ENCODE measurements around the gene GDPD4.

GDPD4 gene, protein sequence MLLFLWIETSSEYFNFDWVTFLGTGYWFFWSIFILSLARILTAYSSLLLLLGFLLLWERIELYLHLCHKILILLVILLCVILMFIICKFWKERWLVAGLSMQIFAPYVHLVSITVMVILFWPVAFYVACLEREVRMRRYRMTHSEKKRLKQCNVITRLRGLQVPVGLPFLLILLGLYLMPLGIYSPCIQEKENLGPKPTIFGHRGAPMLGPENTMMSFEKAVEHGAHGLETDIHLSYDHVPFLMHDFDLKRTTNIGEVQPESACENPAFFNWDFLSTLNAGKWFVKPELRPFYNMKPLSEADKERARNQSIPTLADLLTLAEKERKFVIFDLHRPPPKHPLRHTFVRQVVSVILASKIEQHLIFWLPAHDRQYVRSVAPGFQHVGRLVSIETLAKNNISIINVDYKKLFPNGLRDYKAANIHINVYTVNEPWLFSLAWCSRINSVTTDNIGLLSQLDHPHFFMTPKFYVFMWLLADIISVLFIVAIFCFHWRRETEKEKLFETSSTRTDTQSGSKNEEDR

DNA sequence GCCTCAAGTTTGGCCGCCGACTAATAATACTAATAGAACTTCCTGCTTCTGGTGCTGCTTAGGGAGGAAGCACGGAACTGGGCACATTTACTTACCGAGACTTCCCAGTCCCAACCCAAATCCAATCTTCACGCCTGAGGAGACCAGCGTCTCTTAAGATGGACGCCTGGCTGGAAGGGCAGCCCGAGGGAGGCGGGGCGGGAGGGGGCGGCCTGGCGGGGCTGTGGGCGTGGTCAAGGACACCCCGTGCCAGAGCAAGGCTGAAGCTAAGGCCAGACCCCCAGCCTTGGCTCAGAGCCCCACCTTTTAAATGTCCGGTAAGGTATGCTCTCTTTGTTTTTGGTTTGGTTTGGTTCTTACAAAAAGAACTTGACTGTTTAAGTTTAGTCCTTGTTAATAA lies at the start of gene GDPD4:
TSS of gene GDPD4 (minus strand) at position 177 of the 400 bp plus-strand sequence. CDS start 16,549 bp downstream, outside the sequence.
- no peak for DNase-seq (ENCODE audit: extremely low read depth in 1 of 2, low read depth in 1 of 2)

DNA sequence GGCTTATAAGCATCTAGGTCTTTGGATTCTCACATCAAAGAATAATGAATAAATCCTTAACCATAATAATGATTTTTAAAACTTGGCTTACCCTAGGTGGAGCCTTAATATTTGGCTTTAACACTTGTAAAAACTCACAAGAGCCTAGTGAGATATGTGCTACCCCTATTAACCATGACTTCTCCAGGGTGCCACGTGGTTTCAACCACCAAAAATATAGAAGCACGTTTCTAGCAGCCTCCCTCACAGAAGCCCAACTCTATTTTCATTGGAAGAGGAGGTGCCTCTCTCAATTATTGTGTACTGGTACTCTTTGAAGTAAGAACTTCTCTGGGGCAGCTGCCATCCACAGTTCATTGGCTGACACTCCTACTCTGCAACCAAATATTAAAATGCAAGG lies 46.5 kb upstream of the GDPD4 start:
- no peak for DNase-seq (ENCODE audit: extremely low read depth in 1 of 2, low read depth in 1 of 2)

DNA sequence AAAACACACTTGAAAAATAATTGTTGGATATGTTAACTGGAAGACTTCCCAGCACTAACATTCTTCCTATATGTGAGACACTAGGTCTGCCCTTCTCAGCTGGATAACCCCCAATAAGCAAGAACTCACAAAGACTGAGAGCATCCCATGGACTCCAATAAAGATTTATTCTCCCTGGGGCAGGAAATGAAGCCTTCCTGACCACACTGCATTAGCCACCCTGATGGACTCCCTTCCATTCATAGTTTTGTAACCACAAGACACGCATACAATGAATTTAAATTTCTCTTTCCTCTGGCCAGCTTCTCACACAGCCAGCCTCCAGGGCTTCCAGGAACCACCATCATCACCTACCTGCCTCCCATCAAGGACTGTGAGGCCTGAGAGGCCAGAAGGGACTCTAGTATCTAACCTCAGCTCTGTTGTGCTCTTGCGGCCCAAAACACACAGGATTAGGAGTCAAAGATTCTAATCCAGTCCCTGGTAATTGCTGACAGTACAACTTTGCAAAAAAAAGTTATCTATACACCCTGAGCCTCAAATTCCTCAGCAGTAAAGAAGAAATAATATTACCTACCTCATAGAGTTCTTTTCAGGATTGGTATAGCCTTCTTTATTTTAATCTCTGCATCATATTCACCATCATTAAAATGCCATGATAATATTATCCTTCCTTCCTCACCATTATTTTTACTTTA lies 45.6 kb upstream of the GDPD4 start:
- DNase-seq (ENCODE audit: extremely low read depth in 1 of 2, low read depth in 1 of 2) = no peak

DNA sequence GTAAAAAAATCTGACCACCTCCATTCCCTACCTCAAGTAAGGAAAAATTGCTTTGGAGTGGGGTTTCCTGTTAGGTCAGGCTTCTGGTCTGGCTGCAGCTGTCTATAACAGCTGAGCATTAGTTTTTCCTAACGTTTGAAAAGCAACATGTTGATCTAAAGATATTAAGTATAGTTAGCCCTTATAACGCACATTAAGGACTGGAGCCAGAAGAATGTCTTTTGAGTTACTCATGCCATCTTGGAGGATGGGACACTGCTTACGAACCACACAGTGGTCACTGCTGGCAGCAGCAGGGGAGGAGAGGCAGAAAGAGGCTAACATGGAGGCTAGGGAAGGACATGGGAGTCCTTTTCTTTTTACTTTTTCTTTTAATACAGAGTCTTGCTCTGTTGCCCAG lies 44.1 kb upstream of the GDPD4 start:
- DNase-seq (ENCODE audit: extremely low read depth in 1 of 2, low read depth in 1 of 2) = no peak

DNA sequence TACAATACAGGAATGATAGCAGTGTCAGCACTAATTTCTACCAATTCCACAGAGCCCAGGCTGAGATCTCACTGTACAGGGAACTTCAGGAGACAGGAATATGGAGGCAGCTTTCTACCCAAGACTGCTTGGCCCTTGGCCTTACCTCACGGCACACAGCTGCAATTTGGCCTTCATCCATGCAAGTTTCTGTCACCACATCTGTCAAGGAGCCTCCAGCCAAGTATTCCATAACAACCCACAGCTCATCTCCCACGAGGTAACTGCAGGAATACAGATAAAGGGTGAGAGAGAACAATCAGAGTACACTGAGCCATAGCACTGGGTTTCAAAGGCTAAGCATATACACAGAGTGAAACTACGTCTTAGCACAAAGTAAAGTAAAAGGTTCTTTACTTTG lies 39.0 kb upstream of the GDPD4 start:
- no peak for DNase-seq (ENCODE audit: extremely low read depth in 1 of 2, low read depth in 1 of 2)

DNA sequence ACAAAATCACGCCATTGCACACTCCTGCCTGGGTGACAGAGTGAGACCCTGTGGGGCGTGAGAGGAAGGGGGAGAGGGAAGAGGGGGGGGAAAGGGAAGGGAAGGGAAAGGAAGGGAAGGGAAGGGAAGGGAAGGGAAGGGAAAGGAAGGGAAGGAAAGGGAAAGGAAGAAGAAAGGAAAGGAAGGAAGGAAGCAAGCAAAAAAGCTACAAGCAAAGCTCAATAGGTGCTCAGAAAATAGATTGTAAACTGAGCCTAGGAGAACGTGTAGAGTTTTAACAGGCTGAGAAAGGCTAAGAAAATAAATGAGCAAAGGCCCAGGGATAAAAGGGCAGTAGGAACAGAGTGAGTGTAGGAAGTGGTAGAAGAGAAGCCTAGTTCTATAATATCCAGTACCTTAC lies 30.8 kb upstream of the GDPD4 start:
- DNase-seq (ENCODE audit: extremely low read depth in 1 of 2, low read depth in 1 of 2) = no peak

DNA sequence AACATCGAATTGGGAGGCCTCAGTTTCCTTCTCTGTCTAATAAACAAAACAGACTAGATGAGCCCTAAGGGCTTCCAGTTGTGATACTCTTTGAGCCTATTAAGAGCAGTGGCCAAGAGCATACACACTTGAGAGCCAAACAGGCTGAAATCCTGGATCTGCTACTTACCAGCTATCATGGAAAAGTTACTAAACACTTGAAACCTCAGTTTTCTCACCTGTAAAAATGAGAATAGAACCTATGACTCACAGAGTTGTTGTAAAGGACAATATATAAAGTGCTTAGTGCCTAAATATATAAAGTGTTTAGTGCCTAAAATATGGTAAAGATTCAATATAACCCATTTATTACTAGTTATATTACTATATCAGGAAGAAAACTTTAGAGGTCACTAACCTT lies 23.7 kb upstream of the GDPD4 start:
- no peak for DNase-seq (ENCODE audit: extremely low read depth in 1 of 2, low read depth in 1 of 2)

DNA sequence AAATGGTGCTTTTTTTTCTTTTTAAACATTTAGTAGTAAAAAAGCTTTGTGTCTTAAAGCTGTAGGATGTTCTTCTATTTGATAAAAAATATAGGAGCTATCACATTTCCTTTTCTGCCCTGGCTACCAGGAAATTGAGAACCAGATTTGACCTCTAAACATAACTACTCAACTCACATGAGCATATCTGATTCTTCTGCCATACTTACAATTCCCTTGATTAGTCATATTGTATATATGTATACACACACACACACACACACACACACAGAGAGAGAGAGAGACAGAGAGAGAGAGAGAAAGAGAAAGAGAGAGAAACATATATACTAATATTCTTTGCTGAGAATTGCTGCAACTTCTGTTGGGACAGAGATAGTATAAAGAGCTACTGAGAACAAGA lies 23.0 kb upstream of the GDPD4 start:
- no peak for DNase-seq (ENCODE audit: extremely low read depth in 1 of 2, low read depth in 1 of 2)

DNA sequence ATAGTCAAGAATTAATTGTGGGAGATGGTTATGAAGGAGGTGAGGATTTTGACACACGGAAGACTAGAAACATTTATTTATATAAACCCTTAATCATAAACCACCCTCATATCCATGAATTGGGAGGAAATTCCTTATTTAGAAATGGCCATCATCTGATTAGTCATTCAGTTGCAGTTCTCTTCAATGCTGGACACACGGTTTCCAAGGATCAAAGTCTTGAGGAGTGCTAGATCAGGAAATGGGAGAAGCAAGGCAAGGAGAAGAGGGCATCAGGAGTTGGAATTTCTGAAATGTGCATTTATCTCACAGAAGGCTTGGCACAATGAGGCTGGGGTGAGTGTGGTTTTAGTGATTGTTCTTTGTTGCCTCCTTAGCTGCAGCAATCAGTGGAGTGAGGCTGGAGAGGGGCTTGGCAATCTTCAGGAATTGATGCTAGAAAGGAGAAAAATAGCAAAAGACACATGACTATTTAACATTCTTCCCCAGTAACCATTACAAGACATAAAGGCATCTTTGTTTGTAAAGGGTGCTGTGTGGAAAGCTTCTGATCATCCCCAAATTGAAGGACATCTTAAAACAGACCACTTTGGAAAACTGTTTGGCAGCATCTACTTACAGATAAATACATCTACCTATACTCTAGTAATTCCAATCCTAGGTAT lies 21.6 kb upstream of the GDPD4 start:
- DNase-seq (ENCODE audit: extremely low read depth in 1 of 2, low read depth in 1 of 2) = no peak

DNA sequence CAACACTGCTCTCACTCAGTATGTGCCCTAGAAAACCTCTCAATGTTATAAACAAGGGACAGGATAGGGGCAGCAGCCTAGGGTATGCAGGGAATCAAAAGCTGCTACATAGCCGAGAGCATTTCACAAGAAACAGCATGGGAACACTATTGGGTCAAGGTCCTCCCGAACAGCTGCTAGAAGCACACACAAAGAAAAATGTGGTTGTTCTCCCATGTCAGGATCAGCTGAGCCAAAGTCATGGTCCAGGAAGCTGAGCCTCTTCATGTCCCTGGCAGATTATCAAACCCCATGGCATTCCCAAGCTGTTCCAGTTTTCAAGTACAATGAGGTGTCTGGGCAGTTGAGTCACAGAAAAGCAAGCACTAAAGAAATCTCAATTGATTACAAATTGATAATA lies 21.0 kb upstream of the GDPD4 start:
- DNase-seq (ENCODE audit: extremely low read depth in 1 of 2, low read depth in 1 of 2) = no peak

DNA sequence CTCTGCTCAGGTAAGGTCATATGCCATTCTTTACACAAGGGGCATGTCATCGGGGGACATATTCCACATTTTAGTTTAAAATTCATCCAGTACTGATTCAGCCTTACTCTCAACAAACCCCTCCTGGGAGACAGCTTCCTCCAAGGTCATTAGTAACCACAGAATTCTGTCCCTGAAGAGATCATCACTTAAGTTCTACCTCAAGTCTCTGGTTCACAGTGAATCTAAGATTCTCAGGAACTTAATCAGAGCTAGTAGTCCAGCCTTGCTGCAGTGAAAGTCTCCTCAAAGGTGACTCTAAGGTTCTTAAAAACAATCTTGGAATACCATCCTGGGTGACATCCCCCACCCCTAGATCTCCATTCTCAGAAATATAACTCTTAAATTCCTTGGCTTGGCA lies 18.9 kb upstream of the GDPD4 start:
- no peak for DNase-seq (ENCODE audit: extremely low read depth in 1 of 2, low read depth in 1 of 2)

DNA sequence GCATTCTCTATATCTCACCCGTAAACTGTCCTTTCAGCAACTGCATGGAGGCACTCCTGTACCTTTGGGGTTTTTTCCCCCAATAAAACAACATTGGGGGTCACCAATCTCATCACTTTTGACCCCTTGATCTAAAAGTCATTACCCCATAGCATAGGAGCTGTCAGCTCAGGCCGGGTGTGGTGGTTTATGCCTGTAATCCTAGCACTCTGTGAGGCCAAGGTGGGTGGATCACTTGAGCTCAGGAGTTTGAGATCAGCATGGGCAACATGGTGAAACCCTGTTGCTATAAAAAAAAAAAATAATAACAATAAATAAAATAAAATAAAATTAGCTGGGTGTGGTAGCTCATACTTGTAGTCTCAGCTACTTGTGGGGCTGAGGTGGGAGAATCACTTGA lies 17.1 kb upstream of the GDPD4 start:
- DNase-seq (ENCODE audit: extremely low read depth in 1 of 2, low read depth in 1 of 2) = no peak

DNA sequence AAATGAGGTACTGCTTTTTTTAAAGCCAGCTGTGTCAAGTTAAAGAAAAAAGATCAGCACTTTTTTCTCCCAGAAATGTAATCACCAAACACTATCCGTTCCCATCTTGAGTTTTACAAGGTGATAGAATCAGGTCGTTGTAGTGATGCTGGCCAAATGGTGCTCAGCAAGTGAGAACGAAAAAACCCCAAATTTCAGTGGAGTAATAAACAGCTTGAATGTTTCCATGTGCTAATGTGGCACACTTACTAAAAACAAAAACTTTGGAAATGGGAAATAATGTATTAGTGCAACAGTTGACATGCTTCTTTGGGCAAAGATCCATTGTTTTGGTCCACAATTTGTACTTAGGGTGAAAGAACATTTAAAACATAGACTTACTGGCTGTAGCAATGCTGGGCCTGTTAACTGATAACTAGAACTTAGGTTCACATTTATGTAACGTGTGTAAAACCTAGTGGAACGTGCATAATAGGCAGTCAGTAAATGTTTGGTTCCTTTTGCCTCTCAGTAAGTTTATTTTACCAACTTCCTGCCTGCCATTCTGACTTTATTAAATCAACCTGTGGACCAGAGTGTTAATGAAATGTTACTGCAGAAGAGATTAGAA lies 15.4 kb upstream of the GDPD4 start:
- no peak for DNase-seq (ENCODE audit: extremely low read depth in 1 of 2, low read depth in 1 of 2)

DNA sequence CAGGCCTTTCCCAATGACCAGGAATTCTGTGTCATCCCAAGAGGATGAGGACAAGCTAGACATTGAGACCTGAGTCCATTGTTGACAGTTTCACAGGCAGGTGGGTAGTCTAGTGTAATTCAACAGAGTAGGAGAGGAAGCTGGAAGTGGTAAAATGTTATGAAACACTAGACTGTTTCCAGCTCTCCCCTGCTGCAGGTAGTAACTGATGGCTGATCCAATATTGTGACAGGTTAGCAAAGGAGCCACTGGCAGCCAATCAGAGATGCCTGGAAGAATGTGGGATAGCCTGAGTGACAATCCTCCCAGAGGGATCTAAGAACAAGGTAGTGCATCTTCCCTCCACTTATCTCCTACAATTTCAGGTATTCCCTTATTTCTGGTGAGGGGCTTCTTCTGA lies 10.6 kb upstream of the GDPD4 start:
- no peak for DNase-seq (ENCODE audit: extremely low read depth in 1 of 2, low read depth in 1 of 2)

DNA sequence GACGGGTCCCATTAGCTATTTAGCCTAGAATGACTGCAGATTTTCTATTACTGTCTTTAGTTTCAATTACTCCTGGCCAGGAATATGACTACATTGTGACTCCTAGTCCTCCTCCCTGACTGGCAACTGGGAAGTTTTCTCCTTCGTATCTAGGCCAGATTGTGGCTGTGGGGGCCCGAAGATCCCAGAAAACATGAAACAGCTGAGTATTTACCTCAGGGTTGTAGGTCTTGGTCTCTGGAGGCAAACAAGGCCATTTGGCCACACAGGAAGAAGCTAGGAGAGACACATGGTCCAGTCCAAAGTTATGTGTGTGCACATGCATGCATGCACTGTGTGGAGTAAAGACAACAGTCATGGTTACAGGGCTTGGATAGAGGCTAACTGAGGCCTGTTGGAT lies 10.2 kb upstream of the GDPD4 start:
- DNase-seq (ENCODE audit: extremely low read depth in 1 of 2, low read depth in 1 of 2) = no peak

DNA sequence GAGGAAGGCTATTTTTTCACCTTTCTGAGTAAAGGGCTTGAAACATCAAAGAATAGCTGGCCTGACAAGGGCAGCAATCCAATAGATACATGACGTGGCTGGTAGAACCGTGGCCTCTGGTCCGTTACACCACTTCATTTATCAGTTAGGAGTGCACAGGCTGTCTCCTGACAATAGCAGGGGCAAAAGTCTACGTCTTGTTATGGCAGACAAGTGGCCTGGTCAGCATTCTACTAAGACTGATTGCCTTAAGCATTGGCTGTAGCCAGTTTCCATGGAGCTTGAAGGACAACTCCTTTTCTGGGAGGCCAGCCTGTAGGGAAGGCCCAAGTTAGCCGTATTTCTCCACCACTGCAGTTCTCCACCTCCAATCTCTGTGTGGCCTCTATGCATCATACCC lies 9.2 kb upstream of the GDPD4 start:
- no peak for DNase-seq (ENCODE audit: extremely low read depth in 1 of 2, low read depth in 1 of 2)

DNA sequence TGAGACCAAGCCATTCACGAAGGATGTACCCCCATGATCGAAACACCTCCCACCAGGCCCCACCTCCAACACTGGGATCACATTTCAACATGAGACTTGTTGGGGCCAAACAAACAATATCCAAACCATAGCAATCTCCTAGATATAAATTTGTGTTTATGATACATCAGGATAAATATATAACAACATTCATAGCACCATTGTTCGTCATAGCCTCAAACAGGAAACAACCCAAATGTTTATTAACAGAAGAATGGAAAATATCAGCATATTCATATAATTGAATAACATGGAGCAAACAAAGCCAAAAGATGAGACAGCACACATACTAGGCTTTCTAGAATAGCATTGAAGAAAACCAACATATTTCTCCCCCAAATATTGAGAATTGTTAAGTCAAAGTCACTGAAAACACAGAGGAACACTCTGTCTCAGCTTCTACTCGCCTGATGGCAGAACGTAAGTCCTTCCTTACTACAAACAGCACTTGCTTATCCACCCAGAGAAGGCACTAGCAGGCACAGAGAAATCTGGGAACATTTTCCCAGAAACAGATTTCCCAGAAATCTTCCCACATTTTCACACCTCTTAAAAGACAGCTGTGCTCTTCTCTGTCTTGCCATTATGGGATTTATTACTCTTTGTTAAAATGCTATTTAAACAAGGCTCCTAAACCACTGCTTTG lies 8.1 kb upstream of the GDPD4 start:
- no peak for DNase-seq (ENCODE audit: extremely low read depth in 1 of 2, low read depth in 1 of 2)

DNA sequence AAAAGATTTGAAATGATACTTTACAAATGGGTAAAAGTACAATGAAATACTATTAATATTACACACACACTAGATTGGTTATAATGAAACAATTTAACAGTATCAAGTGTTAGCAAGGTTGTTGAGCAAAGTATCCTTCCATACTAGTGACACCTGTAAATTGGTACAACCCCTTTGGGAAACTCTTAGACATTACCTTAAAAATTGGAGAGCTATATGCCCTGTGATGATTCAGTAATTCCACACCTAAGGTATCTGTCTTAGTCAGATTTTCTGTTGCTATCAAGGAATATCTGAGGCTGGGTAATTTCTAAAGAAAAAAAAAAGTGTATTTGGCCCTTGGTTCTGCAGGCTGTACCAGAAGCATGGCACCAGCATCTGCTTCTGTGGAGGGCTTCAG lies 7.4 kb upstream of the GDPD4 start:
- no peak for DNase-seq (ENCODE audit: extremely low read depth in 1 of 2, low read depth in 1 of 2)

DNA sequence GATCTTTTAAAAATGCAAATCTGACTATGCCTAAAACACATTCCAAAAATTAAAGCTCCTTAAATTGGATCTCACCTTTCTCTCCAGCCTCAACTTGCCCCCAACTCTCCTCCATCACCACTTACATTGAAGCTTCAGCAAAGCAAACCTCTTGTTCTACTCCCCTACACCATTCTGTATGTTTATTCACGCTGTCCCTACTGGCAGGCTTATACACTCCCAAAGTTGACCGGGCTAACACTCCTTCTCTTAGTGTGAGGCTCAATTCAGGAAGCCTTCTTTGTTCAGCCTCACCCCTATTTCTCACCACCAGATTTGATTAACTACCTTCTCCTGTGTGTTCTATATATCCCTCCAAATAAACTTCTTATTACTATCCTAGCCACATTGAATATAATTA lies 1.8 kb upstream of the GDPD4 start:
- DNase-seq (ENCODE audit: extremely low read depth in 1 of 2, low read depth in 1 of 2) = no peak

DNA sequence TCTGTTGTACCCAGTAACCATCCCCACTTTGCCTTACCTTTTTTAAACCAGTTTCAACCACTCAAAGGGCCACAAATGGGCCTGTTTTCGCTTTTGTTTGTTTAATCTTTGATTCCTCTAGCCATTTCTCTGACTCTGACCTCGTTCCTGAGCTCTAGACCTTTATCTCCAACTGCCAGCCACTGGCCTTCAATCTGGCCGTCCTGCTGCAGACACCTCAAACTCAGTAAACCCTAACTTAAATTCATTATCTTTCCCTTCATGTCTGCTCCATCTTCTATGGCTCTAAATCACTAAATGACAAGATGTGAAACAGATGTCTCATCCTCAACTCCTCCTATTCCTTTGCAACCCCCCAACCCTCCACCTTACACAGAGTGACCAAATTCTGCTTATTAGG lies 1.3 kb upstream of the GDPD4 start:
- no peak for DNase-seq (ENCODE audit: extremely low read depth in 1 of 2, low read depth in 1 of 2)

DNA sequence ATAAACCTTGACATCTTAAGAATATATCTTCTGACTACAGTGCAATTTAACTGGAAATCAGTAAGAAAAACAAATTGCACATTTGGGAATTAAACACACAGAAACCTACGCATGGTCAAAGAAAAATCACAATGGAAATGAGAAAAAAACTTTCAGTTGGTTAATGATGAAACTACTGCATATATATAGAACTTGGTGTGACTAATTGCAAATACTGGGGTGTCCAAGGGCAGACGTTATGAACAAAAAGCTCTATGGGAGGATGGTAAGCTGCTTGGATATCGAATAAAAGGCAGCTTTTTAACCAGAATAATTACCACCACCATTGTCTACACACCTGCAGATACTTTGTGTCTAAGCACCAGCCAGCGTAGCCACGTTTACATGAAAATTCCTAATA lies 791 bp downstream of the GDPD4 start:
- no peak for DNase-seq (ENCODE audit: extremely low read depth in 1 of 2, low read depth in 1 of 2)
